ENCODE results near the gene NRCAM.

NRCAM gene

DNA sequence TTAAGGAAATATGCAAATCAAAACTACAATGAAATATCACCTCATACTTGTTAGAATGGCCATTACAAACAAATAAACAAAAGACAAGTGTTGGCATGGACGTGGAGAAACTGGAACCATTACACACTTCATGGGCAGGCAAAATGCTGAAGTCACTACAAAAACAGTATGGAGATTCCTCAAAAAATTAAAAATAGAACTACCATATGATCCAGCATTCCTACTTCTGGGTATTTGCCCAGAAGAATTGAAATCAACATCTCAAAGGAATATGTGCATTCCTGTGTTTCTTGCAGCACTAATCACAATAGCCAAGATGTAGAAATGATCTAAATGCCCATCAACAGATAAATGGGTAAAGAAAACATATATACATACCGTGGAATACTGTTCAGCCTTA is 83.6 kb downstream of the NRCAM start:
- H3K36me3 ChIP-seq: no peaks in the 10 kb centered on the region; the same call in none of the 2 replicates
- no peak overlapping the region for H3K4me3 ChIP-seq (ENCODE audit: low read depth, low read length)
- H3K4me1 ChIP-seq: peaks cover 10% of the 10 kb centered on the region
- no peak for DNase-seq
- no peaks in the 10 kb centered on the region for H3K27me3 ChIP-seq
- H3K9me3 ChIP-seq: no peaks in the 10 kb centered on the region; the same call in 1 of the 2 replicates
- TF ChIP-seq, protein P1, sequence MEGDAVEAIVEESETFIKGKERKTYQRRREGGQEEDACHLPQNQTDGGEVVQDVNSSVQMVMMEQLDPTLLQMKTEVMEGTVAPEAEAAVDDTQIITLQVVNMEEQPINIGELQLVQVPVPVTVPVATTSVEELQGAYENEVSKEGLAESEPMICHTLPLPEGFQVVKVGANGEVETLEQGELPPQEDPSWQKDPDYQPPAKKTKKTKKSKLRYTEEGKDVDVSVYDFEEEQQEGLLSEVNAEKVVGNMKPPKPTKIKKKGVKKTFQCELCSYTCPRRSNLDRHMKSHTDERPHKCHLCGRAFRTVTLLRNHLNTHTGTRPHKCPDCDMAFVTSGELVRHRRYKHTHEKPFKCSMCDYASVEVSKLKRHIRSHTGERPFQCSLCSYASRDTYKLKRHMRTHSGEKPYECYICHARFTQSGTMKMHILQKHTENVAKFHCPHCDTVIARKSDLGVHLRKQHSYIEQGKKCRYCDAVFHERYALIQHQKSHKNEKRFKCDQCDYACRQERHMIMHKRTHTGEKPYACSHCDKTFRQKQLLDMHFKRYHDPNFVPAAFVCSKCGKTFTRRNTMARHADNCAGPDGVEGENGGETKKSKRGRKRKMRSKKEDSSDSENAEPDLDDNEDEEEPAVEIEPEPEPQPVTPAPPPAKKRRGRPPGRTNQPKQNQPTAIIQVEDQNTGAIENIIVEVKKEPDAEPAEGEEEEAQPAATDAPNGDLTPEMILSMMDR (IDR thresholded peaks at IDR 0.05; ENCODE audit: low read depth, low read length): no peak

DNA sequence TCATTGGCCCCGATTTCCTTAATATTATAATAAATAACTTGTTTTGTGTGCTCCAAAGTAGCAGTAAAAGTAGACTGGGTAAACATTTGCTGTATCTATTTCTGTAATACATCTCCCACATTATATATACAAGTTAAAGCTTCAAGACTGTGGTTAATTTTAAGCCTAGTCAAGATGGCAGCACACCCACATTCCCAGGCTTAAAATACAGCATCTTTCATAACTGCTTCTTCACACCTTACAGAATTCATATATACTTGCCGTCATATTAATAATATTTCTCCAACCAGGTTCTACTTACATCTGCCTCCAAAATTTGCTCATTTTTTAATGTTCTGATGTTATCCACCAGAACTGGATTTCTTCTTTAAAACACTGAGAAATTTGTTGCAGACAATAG is 85.6 kb downstream of the NRCAM start:
- DNase-seq: no peak
- Histone ChIP-seq H3K4me1 (peaks cover 18% of the 10 kb centered on the region), H3K36me3 (peaks cover 5% of the 10 kb centered on the region), H3K4me3 (ENCODE audit: low read depth, low read length) (no peak overlapping the region), H3K27me3 (no peaks in the 10 kb centered on the region), H3K9me3 (no peaks in the 10 kb centered on the region; the same call in 1 of the 2 replicates)
- TF ChIP-seq, protein P1 (IDR thresholded peaks at IDR 0.05; ENCODE audit: low read depth, low read length): no peak

DNA sequence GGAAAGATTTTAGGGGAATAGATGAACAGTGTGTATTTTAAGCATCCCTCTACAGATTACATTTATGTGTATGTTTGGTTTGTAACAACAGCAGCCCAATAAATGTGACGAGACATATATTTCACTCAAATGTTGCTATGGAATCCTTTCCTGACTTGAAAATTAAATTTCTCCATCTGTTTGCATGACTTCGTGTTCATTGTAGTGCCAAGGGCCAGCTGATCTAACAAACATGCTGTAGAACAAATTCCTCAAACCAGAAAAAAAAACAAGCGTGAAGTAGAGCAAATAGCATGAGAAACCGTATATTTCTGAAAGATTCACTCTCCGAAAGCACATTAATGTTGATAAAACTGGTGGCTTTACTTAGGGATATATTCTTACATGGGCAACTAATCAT is 87.8 kb downstream of the NRCAM start:
- no peak overlapping the region for H3K4me3 ChIP-seq (ENCODE audit: low read depth, low read length)
- peaks cover 7% of the 10 kb centered on the region for H3K36me3 ChIP-seq
- H3K4me1 ChIP-seq: peaks cover 18% of the 10 kb centered on the region
- H3K27me3 ChIP-seq: no peaks in the 10 kb centered on the region
- no peak for DNase-seq
- no peaks in the 10 kb centered on the region; the same call in 1 of the 2 replicates for H3K9me3 ChIP-seq
- TF ChIP-seq, protein P1 (IDR thresholded peaks at IDR 0.05; ENCODE audit: low read depth, low read length): no peak

DNA sequence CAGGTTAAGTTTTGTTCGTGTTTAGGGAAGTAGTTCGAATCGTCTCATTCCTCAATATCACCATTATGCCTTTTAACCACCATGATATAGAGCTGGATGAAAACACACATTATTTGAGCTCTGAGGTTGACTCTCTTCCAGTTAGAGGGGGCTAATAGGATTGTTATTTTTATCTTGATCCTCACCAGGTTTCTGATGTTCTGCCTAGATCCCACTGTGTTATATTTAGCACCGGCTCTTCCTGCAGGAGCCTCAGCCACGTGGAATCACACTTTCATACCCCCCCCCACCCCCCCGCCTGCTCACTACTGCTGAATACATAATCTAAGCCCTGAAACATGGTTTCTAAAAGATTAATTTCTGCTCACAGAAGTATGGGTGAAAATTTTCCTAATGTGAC is 88.3 kb downstream of the NRCAM start:
- Histone ChIP-seq H3K4me1 (peaks cover 18% of the 10 kb centered on the region), H3K27me3 (no peaks in the 10 kb centered on the region), H3K4me3 (ENCODE audit: low read depth, low read length) (no peak overlapping the region), H3K36me3 (peaks cover 9% of the 10 kb centered on the region), H3K9me3 (no peaks in the 10 kb centered on the region; the same call in 1 of the 2 replicates)
- no peak for DNase-seq
- TF ChIP-seq, protein P1 (IDR thresholded peaks at IDR 0.05; ENCODE audit: low read depth, low read length): no peak

DNA sequence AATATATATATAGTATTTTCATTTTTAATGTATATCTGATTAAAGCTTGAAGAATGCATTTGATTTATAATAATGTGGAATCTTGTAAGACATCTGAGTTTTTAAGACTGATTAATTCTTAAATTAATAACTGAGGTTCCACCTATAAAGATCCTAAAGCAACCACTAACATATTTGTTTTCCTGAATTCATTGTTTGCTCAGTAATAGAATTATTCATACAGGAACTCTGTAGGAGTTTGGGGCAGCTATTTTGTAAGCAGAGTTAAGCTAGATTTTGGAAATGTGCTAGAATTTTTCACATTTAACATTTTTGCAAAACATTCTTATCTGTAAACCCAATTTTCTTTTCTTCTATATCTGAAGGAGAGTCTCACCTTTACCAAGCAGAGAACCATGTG is 88.9 kb downstream of the NRCAM start:
- H3K27me3 ChIP-seq: no peaks in the 10 kb centered on the region
- peaks cover 13% of the 10 kb centered on the region for H3K36me3 ChIP-seq
- H3K4me1 ChIP-seq: peaks cover 18% of the 10 kb centered on the region
- H3K4me3 ChIP-seq (ENCODE audit: low read depth, low read length): no peak overlapping the region
- H3K9me3 ChIP-seq: no peaks in the 10 kb centered on the region; the same call in 1 of the 2 replicates
- no peak for DNase-seq
- TF ChIP-seq, protein P1 (IDR thresholded peaks at IDR 0.05; ENCODE audit: low read depth, low read length): no peak

DNA sequence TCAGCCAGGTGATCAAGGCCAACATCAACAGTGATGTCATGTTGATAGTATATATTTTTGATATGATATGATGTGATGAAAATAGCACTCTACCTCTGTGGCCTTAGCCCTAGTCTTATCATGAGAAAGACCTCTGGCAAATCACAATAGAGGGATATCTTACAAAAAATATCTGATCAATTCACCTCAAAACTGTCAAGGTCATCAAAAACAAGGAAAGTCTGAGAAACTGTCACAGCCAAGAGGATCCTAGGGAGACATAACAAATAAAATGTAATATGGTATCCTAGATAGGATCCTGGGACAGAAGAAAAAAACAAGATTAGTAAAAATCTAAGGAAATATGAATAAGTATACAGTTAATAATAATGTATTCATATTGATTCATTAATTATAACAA is 92.6 kb downstream of the NRCAM start:
- TF ChIP-seq, protein P1 (IDR thresholded peaks at IDR 0.05; ENCODE audit: low read depth, low read length): no peak
- H3K36me3 ChIP-seq: peaks cover 19% of the 10 kb centered on the region
- peaks cover 35% of the 10 kb centered on the region for H3K4me1 ChIP-seq
- no peaks in the 10 kb centered on the region for H3K9me3 ChIP-seq
- DNase-seq: no peak
- no peak overlapping the region for H3K4me3 ChIP-seq (ENCODE audit: low read depth, low read length)
- H3K27me3 ChIP-seq: no peaks in the 10 kb centered on the region

Data from BE2C (cell line).